HEK293T (cell line): ENCODE results near the gene MACROD1.

Experiments used
- CTCF ChIA-PET: fragments of 350-600 bp; formaldehyde crosslinking; extraction: SDS; loops from one replicate; lab custom pipeline; 2021; ENCODE audit warnings: antibody characterized with exemption, inconsistent platforms; lab: Yijun Ruan, JAX
- POLR2A ChIA-PET: fragments of 350-600 bp; formaldehyde crosslinking; extraction: SDS; loops from one replicate; lab custom pipeline; 2020; ENCODE audit warnings: antibody characterized with exemption, inconsistent platforms; lab: Yijun Ruan, JAX
- DNase-seq: peaks from one replicate; pipeline ENCODE4 v3.0.0; 2012; ENCODE audit warnings: mixed read lengths; ENCODE audit errors: extremely low spot score
- ARNT ChIP-seq: fragments of 450-650 bp; IDR thresholded peaks from 2 replicates; pipeline ENCODE4 v1.6.1; 2017; ENCODE audit warnings: mild to moderate bottlenecking
- BHLHE40 ChIP-seq: fragments of 450-650 bp; IDR thresholded peaks from 2 replicates; pipeline ENCODE4 v1.6.1; 2016; ENCODE audit warnings: mild to moderate bottlenecking, moderate library complexity, borderline replicate concordance
- CTBP1 ChIP-seq: fragments of 450-650 bp; IDR thresholded peaks from 2 replicates; pipeline ENCODE4 v1.6.1; 2016; ENCODE audit warnings: borderline replicate concordance
- ELF4 ChIP-seq: fragments of 450-650 bp; IDR thresholded peaks from 2 replicates; pipeline ENCODE4 v1.6.1; 2017; ENCODE audit warnings: antibody characterized with exemption
- FOXA1 ChIP-seq: fragments of 450-650 bp; IDR thresholded peaks from 2 replicates; pipeline ENCODE4 v1.6.1; 2016; ENCODE audit warnings: mild to moderate bottlenecking
- FOXK2 ChIP-seq: fragments of 450-650 bp; IDR thresholded peaks from 2 replicates; pipeline ENCODE4 v1.6.1; 2016; ENCODE audit warnings: mild to moderate bottlenecking
- FOXM1 ChIP-seq: fragments of 450-650 bp; IDR thresholded peaks from 2 replicates; pipeline ENCODE4 v1.6.1; 2017; ENCODE audit warnings: mild to moderate bottlenecking, borderline replicate concordance
- HDGF ChIP-seq: fragments of 450-650 bp; IDR thresholded peaks from 2 replicates; pipeline ENCODE4 v1.6.1; 2017; ENCODE audit warnings: antibody characterized with exemption, borderline replicate concordance
- L3MBTL2 ChIP-seq: fragments of 450-650 bp; conservative IDR thresholded peaks from 2 replicates; pipeline ENCODE4 v1.6.1; 2016; ENCODE audit warnings: mild to moderate bottlenecking
- LEF1 ChIP-seq: fragments of 450-650 bp; IDR thresholded peaks from 2 replicates; pipeline ENCODE4 v1.6.1; 2017; ENCODE audit warnings: mild to moderate bottlenecking, borderline replicate concordance
- NFRKB ChIP-seq: fragments of 450-650 bp; IDR thresholded peaks from 2 replicates; pipeline ENCODE4 v1.6.1; 2016; ENCODE audit warnings: mild to moderate bottlenecking, moderate library complexity
- PKNOX1 ChIP-seq: fragments of 450-650 bp; IDR thresholded peaks from 2 replicates; pipeline ENCODE4 v1.6.1; 2016
- SP1 ChIP-seq: fragments of 450-650 bp; IDR thresholded peaks from 2 replicates; pipeline ENCODE4 v1.6.1; 2017
- SUZ12 ChIP-seq: fragments of 450-650 bp; IDR thresholded peaks from 2 replicates; pipeline ENCODE4 v1.6.1; 2016; ENCODE audit warnings: mild to moderate bottlenecking
- TARDBP ChIP-seq: fragments of 450-650 bp; IDR thresholded peaks from 2 replicates; pipeline ENCODE4 v1.6.1; 2016
- ZNF384 ChIP-seq: fragments of 450-650 bp; IDR thresholded peaks from 2 replicates; pipeline ENCODE4 v1.6.1; 2016

Gene MACROD1

DNA sequence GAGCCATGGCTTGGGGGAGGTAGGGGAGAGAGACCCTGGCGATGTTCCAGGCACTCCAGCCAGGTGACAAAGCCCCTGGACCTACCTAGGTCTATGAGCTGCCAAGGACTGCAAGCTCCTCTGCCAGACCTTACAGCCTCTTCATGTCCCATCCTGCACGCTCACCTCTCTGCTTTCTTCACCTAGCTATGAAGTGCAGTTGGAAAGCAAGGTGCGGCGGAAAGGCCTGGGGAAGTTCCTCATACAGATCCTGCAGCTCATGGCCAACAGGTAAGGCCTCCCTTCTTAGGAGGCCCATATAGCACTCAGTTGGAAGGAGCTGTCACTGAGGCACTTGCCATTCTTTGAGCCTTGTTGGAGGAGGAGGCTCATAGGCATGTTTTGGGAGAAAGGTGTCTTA, 213.3 kb downstream of the MACROD1 start:
- ChIA-PET POLR2A (no interaction called here), CTCF (no interaction called here)
- TF ChIP-seq LEF1 (no peak), SP1 (no peak), HDGF (no peak), ZNF384 (no peak), L3MBTL2 (no peak), FOXM1 (no peak), PKNOX1 (no peak), FOXA1 (no peak), FOXK2 (no peak), SUZ12 (no peak), ELF4 (no peak), NFRKB (no peak), BHLHE40 (no peak), TARDBP (no peak)
- DNase-seq: no peak

DNA sequence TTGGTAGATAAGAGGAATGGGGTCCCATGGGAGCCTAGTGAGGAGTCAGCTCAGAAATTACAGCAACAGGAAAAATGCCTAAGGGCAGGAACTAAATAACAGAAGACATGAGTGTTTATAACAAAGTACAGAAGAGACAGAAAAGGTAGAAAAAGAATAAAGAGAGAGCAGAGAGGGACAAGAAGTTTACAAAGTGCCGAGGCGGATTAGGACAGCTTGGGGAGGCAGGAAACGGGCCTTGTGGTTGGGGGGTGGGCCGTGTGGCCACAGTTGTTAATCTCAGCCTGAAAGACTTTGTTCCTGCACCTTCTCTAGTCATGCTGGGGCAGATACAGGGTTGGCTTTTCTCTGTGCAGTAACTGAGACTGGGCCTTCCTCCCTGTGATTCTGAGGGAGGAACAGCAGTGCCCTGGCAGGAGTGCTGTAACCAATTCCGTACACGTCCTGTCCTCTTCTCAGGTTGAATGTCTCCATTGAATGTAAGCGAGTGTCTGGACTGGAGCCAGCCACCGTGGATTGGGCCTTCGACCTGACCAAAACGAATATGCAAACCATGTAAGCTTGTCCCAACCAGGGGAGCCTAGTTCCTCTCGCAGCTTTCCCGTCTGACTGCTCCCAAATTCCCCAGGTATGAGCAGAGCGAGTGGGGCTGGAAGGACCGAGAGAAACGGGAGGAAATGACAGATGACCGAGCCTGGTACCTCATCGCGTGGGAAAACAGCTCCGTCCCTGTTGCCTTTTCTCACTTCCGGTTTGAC, 214.0 kb downstream of the MACROD1 start:
- POLR2A ChIA-PET: interaction anchor here (0.8 kb wide), 1 partner anchor 15 kb away, joined by 3 read pairs; no protein-coding TSS in a partner anchor
- DNase-seq: no peak
- TF ChIP-seq PKNOX1: no peak
- TF ChIP-seq ELF4: no peak
- no peak for TF ChIP-seq SUZ12
- no peak for TF ChIP-seq FOXA1
- TF ChIP-seq LEF1: no peak
- no peak for TF ChIP-seq ARNT
- no peak for TF ChIP-seq BHLHE40
- TF ChIP-seq CTBP1: no peak
- TF ChIP-seq FOXK2: no peak
- no peak for TF ChIP-seq HDGF
- TF ChIP-seq SP1: no peak
- no peak for TF ChIP-seq FOXM1
- no peak for TF ChIP-seq L3MBTL2
- TF ChIP-seq TARDBP: no peak
- no peak for TF ChIP-seq ZNF384
- TF ChIP-seq NFRKB: no peak
- CTCF ChIA-PET: interaction anchor here (0.7 kb wide), 1 partner anchor 18 kb away, joined by 3 read pairs; no protein-coding TSS in a partner anchor
